GM18870 (cell line): ENCODE results near the gene MYO18B.

Experiments
- ATAC-seq: cut with Tn5 transposase; IDR thresholded peaks from one replicate; pipeline ENCODE4 v1.9.1; 2021; ENCODE audit warnings: moderate library complexity; ENCODE audit not compliant: unreplicated experiment

MYO18B gene

DNA sequence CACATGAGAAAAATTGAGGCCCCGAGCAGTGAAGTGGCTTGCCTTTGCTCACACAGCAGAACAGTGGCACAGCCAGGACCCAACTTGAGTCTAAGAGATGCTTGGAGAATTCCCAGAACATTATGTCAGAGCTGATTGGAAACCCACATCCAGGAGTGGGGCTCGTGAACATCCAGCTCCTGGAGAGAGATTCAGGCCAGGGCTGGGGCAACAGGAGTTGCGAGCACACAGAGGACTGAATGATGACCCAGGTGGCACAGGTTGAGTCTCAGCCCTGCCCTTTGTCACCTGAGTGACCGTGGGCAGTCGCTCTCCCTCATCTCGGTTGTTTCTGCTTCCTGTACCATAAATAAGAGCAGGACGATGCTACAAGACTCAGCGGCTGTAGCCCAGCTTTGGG is 102.6 kb downstream of the MYO18B start:
- ATAC-seq: no peak

DNA sequence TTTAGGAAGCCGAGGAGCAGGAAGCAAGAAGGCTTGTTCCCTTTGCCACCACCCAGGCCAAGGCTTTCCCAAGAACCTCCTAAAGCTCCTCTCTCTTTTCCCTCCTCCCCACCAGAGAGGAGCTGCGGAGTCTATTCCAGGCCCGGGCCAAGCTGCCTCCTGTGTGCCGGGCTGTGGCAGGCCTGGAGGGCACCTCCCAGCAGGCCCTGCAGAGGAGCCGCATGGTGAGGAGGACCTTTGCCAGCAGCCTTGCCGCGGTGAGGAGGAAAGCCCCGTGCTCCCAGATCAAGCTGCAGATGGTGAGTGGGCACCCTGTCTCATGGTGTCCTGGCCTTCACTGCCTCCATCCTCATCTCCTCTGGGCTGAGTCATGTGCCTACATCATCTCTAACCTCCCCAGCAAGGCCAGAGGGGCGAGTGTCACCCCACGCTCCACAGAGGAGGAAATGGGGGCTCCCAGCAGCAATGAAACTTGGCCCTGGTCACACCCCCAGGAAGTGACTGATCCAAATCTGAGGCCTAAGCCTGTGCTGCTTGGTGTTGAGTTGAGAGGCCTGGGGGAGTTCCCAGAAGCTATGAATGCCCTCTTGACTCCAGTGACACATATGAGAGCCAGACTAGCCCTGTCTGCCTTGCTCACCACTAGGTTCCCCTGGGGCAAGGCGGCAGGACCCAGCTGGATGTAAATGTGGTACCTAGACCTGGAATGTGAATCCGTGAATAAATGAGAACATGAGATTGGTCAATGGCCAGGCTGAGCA is 104.2 kb downstream of the MYO18B start:
- no peak for ATAC-seq

DNA sequence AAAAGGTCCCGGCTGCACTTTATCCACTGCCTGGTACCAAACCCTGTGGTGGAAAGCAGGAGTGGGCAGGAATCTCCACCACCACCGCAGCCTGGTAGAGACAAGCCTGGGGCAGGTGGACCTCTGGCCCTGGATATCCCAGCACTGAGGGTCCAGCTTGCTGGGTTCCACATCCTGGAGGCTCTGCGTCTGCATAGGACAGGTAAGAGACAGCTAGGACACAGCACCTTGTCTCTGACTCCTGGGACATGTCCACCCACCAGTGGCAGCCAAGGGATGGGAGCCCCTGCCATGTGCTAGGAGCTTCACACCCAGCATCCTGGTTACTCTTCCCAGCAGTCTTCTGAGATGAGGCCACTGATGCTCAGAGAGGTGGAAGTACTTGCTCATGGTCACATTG is 105.5 kb downstream of the MYO18B start:
- ATAC-seq: no peak

DNA sequence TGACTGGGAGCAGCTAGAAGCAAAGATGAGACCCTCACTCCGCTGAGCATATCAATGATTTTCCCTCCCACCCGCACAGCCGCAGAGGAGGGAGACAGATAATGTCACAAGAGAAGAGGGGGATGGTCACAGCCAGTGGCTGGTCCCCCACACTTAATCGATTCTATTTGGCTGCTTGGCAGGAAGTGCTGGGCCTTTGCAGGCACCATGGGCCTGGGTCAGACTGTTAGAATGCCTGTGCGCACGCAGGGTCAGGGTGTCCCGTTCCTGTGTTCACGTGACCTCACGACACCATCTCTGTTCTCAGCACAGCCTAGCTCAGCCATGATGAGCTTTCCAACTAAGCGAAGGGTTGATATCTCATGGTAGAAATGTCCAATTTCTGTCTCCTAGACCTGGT is 107.0 kb downstream of the MYO18B start:
- no peak for ATAC-seq

DNA sequence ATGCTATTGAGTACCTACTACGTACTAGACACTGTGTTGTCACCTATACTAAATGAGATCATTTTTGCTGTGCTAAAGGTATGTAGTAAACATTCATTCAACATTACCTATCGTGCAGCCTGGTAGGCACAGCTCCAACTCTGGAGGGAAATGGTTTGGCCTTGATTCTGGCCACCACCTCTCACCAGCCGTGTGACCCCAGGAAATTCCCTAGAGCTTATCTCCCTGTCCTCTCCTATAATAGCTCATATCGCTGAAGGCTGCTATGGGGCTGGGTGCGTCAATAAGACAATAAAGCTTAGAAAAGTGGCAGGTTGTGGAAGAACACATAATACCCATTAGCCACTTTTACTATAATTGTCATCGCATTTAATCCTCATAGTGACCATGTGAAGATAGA is 107.5 kb downstream of the MYO18B start:
- no peak for ATAC-seq

GRCh38 chr22:25852223-25852622 is 110.2 kb downstream of the MYO18B start:
- no peak for ATAC-seq

GRCh38 chr22:25853078-25853477 is 111.1 kb downstream of the MYO18B start:
- ATAC-seq: no peak

- ATAC-seq: no peak
Measured at GRCh38 chr22:25853501-25854284, 111.7 kb downstream of the MYO18B start.

DNA sequence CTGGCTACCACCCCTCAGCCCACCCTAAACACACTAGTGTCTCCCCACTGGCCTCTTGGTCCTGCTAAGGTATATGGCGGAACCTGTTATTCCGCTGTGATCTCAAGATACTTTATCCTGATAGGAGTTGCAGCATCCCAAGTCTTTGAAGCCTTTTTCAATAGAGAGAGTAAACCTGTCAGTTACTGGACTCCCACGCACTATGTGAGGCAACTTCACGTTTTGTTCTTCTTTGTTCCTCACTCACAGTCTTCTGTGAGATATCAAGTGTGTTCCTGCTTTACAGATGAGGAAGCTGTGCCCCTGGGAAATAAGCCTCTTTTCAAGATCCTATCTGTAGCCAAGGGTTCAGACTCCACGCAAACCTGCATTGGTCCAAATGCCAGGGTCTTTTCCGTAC is 127.8 kb downstream of the MYO18B start:
- no peak for ATAC-seq

GRCh38 chr22:25874327-25874726 is 132.3 kb downstream of the MYO18B start:
- ATAC-seq: no peak

GRCh38 chr22:25875461-25875860 is 133.5 kb downstream of the MYO18B start:
- no peak for ATAC-seq

DNA sequence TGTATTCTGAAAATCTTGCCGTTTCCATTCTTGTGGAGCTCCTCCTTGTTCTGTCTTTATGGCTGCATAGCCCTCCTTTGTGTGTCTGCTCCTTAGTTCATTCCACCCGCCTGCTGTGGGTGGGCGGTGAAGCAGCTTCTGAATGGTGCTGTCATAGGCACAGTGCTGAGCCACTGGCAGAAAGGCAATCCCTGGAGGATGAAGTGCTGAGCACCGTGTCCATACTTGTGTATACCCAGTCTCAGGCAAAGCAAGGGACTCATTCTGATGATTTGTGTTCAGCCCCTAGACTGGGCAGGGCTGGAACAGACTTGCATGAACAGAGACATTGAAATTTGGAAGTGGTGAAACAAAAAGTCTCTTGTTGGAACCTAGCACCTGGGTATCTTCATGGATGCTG is 134.9 kb downstream of the MYO18B start:
- no peak for ATAC-seq

- no peak for ATAC-seq
Measured at GRCh38 chr22:25878933-25879332, 136.9 kb downstream of the MYO18B start.

DNA sequence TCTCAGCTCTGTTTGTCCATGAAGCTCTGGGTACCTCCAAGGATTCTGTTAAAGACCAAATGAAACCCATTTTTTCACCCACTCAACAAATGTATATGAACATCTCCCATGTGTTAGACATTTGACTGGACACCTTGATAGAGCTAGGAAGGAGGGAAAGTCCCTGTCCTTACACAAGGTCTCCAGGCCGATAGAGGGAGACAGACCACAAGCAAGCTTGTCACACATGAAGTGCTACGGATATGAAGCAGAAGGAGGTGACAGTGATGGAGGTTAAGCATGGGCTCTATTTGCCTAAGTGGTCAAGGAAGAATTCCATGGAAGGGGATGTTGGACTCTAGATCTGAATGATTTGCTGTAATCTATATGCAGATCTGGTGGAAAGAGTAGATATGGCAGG is 138.5 kb downstream of the MYO18B start:
- ATAC-seq: no peak

GRCh38 chr22:25881210-25881755 is 139.3 kb downstream of the MYO18B start:
- no peak for ATAC-seq

DNA sequence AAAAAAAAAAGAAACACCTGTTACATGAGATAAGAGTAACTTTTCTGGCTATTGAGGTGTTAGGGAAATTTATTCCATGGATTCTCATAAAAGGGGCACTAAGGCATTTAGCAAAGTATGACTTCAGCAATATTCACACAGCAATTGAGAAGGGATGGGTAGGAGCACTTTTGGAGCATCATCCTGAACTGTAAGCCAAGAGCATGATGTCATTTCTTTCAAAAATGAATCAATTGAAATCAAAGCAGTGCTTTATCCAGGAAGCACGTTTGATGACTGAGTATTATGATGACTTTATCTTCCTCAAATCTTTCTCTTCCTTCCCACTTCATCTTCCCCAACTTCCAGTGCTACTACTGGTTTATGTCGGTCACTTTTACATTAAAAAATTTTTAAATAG is 140.4 kb downstream of the MYO18B start:
- ATAC-seq: no peak

DNA sequence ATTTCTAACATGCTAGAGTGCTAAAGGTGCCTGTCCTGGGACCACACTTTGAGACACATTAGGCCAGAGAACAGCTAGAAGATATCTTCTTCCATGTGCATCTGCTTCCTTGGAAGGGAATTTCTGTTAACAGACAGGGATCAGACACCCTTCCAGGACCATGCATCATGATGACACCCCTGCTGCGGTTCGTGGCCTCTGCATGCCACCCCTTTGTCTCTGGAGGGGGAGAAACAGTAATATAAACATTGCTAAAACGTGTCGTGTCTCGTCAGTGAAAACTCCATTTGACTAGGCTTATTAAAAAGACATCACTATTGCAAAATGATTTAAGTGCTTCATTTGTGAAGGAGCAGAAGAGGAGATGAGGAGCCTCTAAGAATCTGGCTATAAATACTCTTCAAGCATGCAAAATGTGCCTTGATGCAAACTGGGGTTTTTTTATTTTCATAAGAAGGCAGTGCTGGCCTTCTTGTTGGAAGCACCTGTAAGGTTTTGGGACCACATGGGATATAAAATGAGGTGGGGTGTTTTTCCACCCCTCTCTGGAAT is 141.6 kb downstream of the MYO18B start:
- ATAC-seq: no peak

DNA sequence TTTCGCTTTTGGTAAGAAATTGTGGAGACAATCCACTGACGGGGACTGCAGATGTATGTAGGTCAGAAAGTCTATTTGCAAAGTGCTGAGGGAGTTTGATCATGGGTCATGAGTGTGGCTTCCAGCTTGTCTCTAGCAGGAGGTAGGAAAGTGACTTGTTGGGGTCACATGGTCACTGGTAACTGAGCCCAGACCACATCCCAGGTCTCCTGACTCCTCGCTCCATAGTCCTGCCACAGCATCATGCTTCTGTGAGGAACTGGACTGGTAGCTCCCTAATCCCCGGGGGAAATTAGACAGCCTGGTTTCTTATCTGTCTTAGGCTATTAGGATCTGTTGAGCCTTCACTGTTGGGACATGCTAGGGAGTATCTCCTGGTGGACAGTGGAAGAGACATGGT is 142.1 kb downstream of the MYO18B start:
- no peak for ATAC-seq

GRCh38 chr22:25888399-25889054 is 146.5 kb downstream of the MYO18B start:
- no peak for ATAC-seq

- ATAC-seq: no peak
Measured at GRCh38 chr22:25890651-25891050, 148.7 kb downstream of the MYO18B start.

DNA sequence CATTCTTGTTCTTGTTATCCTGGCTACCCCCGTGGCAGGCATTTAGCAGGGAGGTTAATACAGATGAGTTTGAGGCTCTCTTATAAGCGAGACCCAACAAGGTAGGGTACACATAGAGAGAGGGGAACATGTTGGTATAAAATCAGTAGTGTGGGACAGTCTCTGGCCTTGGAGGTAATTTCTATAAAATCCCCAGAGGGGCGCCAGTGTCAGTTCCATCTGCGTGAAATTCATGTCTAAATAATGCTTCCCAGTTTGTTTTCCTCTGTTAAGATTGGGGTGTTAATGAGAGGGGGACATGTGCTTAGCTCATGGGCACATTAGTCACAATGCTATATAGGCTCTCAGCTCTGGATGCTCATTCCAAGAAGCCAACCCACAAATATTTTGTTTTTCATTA is 150.7 kb downstream of the MYO18B start:
- no peak for ATAC-seq
